22Rv1 (cell line): Measurements from ENCODE around the gene RNF187.

Experiments
- ZFX ChIP-seq: fragments of 450-650 bp; IDR thresholded peaks from 2 replicates; pipeline ENCODE4 v1.6.1; 2017; ENCODE audit warnings: antibody characterized with exemption, borderline replicate concordance
- TF ChIP-seq, protein P1 (sequence below): fragments of 450-650 bp; IDR thresholded peaks from 2 replicates; pipeline ENCODE4 v1.5.1; 2017; ENCODE audit warnings: mild to moderate bottlenecking

GRCh38 chr1:228474507-228474906 is 12.7 kb upstream of the RNF187 start:
- TF ChIP-seq, protein P1, sequence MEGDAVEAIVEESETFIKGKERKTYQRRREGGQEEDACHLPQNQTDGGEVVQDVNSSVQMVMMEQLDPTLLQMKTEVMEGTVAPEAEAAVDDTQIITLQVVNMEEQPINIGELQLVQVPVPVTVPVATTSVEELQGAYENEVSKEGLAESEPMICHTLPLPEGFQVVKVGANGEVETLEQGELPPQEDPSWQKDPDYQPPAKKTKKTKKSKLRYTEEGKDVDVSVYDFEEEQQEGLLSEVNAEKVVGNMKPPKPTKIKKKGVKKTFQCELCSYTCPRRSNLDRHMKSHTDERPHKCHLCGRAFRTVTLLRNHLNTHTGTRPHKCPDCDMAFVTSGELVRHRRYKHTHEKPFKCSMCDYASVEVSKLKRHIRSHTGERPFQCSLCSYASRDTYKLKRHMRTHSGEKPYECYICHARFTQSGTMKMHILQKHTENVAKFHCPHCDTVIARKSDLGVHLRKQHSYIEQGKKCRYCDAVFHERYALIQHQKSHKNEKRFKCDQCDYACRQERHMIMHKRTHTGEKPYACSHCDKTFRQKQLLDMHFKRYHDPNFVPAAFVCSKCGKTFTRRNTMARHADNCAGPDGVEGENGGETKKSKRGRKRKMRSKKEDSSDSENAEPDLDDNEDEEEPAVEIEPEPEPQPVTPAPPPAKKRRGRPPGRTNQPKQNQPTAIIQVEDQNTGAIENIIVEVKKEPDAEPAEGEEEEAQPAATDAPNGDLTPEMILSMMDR = no peak
- no peak for TF ChIP-seq ZFX
